HepG2 (cell line): Measurements from ENCODE around the gene EBF3. TPM values are rescaled to one million over a fixed set of nuclear protein-coding genes. Genes with fewer than 3 reads are reported as not detected.
A peak's percentile ranks its signal among the peaks of the same experiment; 100 is the strongest.

Experiments used
- ELF3 ChIP-seq: IDR thresholded peaks from 2 replicates; pipeline ENCODE4 v1.6.1; 2016; ENCODE audit warnings: missing genetic modification reagents, missing compliant biosample characterization
- FOXA1 ChIP-seq, 2 experiments: fragments of 450-650 bp in 1 of 2; sonication (generic) in 1 of 2; formaldehyde crosslinking in 1 of 2; IDR thresholded peaks; 2 replicates each; pipeline versions ENCODE4 v1.4.0 to v1.6.1; 2016 to 2020; ENCODE audit warnings: missing genetic modification reagents in 1 of 2
- polyA plus RNA-seq, 8 experiments: library from polyadenylated mRNA; depleted of rRNA in 3 of 8; stranded (reverse) in 7 of 8; unstranded in 1 of 8; fragments of >200 nt; fragmentation: Illumina TruSeq in 4 of 8; extraction: Trizol in 4 of 8; gene quantifications; 2 replicates each; pipeline versions ENCODE4 v1.2.1 to v1.2.3, GENCODE V29; 2011 to 2016; ENCODE audit warnings: low read depth in 4 of 8, missing spikeins in 1 of 8, mixed read lengths in 1 of 8; ENCODE audit not compliant: insufficient read depth in 1 of 8
- total RNA-seq, 5 experiments: library from RNA; depleted of rRNA; stranded (reverse); fragments of >200 nt; fragmentation: Illumina TruSeq; extraction: Trizol; gene quantifications; 2 replicates each; pipeline ENCODE4 v1.2.3, GENCODE V29; 2016; ENCODE audit warnings: low read depth in 1 of 5
- TF ChIP-seq, protein P1 (sequence below), 2 experiments: sonication (generic) in 1 of 2; formaldehyde crosslinking in 1 of 2; IDR thresholded peaks; 2 replicates each; pipeline versions ENCODE4 v1.4.0 to v1.6.1; 2016 to 2020; ENCODE audit warnings: borderline replicate concordance in 1 of 2, low read depth in 1 of 2, mild to moderate bottlenecking in 1 of 2, missing genetic modification reagents in 1 of 2
- TF ChIP-seq, protein P2 (sequence below): IDR thresholded peaks from 2 replicates; pipeline ENCODE4 v1.4.0; 2020; ENCODE audit warnings: mild to moderate bottlenecking, missing genetic modification reagents
- TF ChIP-seq, protein P3 (sequence below): sonication (generic); formaldehyde crosslinking; IDR thresholded peaks from 2 replicates; pipeline ENCODE4 v1.5.0; 2020; ENCODE audit warnings: missing genetic modification reagents

EBF3 gene
- total and polyA plus RNA-seq, 2 of the 13 experiments (the other 11 are each of a cell fraction or from before 2014, with no cell fraction given), result not detected

DNA sequence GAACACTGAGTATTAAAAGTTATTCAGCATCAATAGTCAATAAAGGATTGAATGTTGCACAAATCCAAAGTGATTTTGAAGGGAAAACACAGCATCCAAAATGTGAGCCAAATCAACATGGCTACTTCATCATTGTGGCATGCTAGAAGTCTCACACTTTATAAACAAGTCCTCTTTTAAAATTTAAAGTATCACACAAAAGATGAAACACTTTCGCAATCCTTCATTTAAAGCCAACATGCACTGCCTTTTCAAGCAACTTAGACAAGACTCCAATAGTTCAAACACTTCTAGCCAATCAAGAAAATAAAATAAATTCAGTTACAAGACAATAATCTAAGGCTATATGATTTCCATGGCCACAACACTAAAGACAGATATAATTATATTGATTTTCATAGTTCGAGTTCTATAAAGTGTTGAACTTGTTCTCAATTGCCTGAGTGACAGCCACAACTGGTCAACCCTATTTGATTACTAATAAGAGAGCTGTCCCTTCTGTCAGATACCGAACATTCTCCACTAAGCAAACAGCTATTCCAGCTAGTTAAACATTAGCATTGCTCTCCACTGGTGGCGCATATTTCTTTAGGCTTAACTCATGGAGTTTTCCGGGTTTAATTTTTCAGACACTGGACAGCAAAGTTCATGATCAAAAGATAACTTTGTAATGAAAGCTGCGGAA, 8.3 kb downstream of the EBF3 start (continued):
- TF ChIP-seq, protein P1, sequence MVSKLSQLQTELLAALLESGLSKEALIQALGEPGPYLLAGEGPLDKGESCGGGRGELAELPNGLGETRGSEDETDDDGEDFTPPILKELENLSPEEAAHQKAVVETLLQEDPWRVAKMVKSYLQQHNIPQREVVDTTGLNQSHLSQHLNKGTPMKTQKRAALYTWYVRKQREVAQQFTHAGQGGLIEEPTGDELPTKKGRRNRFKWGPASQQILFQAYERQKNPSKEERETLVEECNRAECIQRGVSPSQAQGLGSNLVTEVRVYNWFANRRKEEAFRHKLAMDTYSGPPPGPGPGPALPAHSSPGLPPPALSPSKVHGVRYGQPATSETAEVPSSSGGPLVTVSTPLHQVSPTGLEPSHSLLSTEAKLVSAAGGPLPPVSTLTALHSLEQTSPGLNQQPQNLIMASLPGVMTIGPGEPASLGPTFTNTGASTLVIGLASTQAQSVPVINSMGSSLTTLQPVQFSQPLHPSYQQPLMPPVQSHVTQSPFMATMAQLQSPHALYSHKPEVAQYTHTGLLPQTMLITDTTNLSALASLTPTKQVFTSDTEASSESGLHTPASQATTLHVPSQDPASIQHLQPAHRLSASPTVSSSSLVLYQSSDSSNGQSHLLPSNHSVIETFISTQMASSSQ (IDR thresholded peaks at IDR 0.05; ENCODE audit: low read depth), result peak; percentile 69
- TF ChIP-seq, protein P1 (CRISPR knock-in tag; IDR thresholded peaks at IDR 0.05; ENCODE audit: borderline replicate concordance), result peak; percentile 52; the same call in 1 of the 2 replicates
- TF ChIP-seq, protein P2, sequence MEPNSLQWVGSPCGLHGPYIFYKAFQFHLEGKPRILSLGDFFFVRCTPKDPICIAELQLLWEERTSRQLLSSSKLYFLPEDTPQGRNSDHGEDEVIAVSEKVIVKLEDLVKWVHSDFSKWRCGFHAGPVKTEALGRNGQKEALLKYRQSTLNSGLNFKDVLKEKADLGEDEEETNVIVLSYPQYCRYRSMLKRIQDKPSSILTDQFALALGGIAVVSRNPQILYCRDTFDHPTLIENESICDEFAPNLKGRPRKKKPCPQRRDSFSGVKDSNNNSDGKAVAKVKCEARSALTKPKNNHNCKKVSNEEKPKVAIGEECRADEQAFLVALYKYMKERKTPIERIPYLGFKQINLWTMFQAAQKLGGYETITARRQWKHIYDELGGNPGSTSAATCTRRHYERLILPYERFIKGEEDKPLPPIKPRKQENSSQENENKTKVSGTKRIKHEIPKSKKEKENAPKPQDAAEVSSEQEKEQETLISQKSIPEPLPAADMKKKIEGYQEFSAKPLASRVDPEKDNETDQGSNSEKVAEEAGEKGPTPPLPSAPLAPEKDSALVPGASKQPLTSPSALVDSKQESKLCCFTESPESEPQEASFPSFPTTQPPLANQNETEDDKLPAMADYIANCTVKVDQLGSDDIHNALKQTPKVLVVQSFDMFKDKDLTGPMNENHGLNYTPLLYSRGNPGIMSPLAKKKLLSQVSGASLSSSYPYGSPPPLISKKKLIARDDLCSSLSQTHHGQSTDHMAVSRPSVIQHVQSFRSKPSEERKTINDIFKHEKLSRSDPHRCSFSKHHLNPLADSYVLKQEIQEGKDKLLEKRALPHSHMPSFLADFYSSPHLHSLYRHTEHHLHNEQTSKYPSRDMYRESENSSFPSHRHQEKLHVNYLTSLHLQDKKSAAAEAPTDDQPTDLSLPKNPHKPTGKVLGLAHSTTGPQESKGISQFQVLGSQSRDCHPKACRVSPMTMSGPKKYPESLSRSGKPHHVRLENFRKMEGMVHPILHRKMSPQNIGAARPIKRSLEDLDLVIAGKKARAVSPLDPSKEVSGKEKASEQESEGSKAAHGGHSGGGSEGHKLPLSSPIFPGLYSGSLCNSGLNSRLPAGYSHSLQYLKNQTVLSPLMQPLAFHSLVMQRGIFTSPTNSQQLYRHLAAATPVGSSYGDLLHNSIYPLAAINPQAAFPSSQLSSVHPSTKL (CRISPR knock-in tag), result peak; percentile 27; the same call in 1 of the 2 replicates
- TF ChIP-seq, protein P3, sequence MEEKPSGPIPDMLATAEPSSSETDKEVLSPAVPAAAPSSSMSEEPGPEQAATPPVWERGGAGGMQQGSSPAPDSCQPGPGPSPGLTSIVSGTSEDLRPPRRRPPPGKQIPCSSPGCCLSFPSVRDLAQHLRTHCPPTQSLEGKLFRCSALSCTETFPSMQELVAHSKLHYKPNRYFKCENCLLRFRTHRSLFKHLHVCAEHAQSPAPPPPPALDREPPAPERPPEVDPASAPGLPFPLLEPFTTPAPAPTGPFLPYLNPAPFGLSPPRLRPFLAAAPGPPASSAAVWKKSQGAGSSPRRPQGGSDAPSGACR (CRISPR knock-in tag), result no peak
- TF ChIP-seq ELF3 (CRISPR knock-in tag) (0 out of 2 replicates have a peak, but pooled peaks have one; percentile 20), FOXA1 (IDR thresholded peaks at IDR 0.05) (no peak), FOXA1 (CRISPR knock-in tag; IDR thresholded peaks at IDR 0.05) (peak; percentile 59)
